COR-L47 (cell line): ENCODE measurements around the gene NOTCH4.

Experiments used
- DNase-seq: peaks from one replicate; lab custom pipeline; 2025; lab: John Stamatoyannopoulos, UW

The NOTCH4 gene

GRCh38 chr6:32163559-32164258 lies 60.2 kb downstream of the NOTCH4 start:
- no peak for DNase-seq

- no peak for DNase-seq
These were observed 65.8 kb downstream of the NOTCH4 start for GRCh38 chr6:32158052-32158451.

- no peak for DNase-seq
These were observed 67.0 kb downstream of the NOTCH4 start for GRCh38 chr6:32156891-32157290.

GRCh38 chr6:32154514-32155161 lies 69.2 kb downstream of the NOTCH4 start:
- DNase-seq, result peak; percentile 85

- peak; percentile 83 for DNase-seq
These were observed 70.0 kb downstream of the NOTCH4 start, which contains the start of gene PPT2 for GRCh38 chr6:32153564-32154513. PPT2 (plus strand) TSS chr6:32154141; CDS start chr6:32154595, 454 bp downstream.

- DNase-seq, result no peak
These were observed 70.9 kb downstream of the NOTCH4 start for GRCh38 chr6:32152769-32153563.

GRCh38 chr6:32151863-32152768 lies 71.8 kb downstream of the NOTCH4 start, which contains the start of gene PRRT1:
PRRT1 (minus strand) TSS chr6:32151939; CDS start chr6:32151827, 112 bp downstream.
- no peak for DNase-seq

GRCh38 chr6:32151181-32151862 lies 72.5 kb downstream of the NOTCH4 start:
- no peak for DNase-seq

- no peak for DNase-seq
These were observed 73.7 kb downstream of the NOTCH4 start for GRCh38 chr6:32149932-32150870.

- no peak for DNase-seq
These were observed 74.6 kb downstream of the NOTCH4 start for GRCh38 chr6:32149092-32149755.

GRCh38 chr6:32148289-32149091 lies 75.4 kb downstream of the NOTCH4 start:
- DNase-seq, result no peak

GRCh38 chr6:32147401-32148132 lies 76.3 kb downstream of the NOTCH4 start:
- no peak for DNase-seq

- DNase-seq, result no peak
These were observed 77.2 kb downstream of the NOTCH4 start for GRCh38 chr6:32146687-32147086.

- DNase-seq, result no peak
These were observed 77.6 kb downstream of the NOTCH4 start for GRCh38 chr6:32146287-32146686.
